Neural cell (in vitro differentiated cells): ENCODE results near the gene CPT2. TPM values are rescaled to one million over a fixed set of nuclear protein-coding genes. Genes with fewer than 3 reads are reported as not detected.

Source experiments
- H2AFZ ChIP-seq: fragments of 200-600, 300-800 bp; sonication (generic), shearing (Covaris generic); 2 replicates; pipeline ENCODE4 v1.6.0; 2014; ENCODE audit warnings: low read depth, mild to moderate bottlenecking, antibody characterized with exemption, low read length, moderate library complexity
- H3F3A ChIP-seq: fragments of 200-600 bp; shearing (Covaris generic); 2 replicates; pipeline ENCODE4 v1.6.1; 2016; ENCODE audit warnings: mild to moderate bottlenecking, moderate library complexity, mixed read lengths, antibody characterized with exemption, low read length; ENCODE audit not compliant: insufficient read depth, poor library complexity, severe bottlenecking
- H3K27ac ChIP-seq: fragments of 200-600, 300-800 bp; sonication (generic), shearing (Covaris generic); 2 replicates; pipeline ENCODE4 v1.5.1; 2014; ENCODE audit warnings: mild to moderate bottlenecking, low read length, moderate library complexity
- H3K27me3 ChIP-seq: fragments of 300-800, 200-600 bp; sonication (generic), shearing (Covaris generic); 2 replicates; pipeline ENCODE4 v1.6.0; 2014; ENCODE audit warnings: mild to moderate bottlenecking, low read depth, low read length, moderate library complexity; ENCODE audit not compliant: insufficient read depth
- H3K36me3 ChIP-seq: fragments of 300-800, 200-600 bp; sonication (generic), shearing (Covaris generic); 2 replicates; pipeline ENCODE4 v1.5.1; 2014; ENCODE audit warnings: mild to moderate bottlenecking, antibody characterized with exemption, low read length, moderate library complexity; ENCODE audit not compliant: insufficient read depth
- H3K4me2 ChIP-seq: fragments of 300-800, 200-600 bp; sonication (generic), shearing (Covaris generic); 2 replicates; pipeline ENCODE4 v1.6.0; 2014; ENCODE audit warnings: mild to moderate bottlenecking, low read length
- H3K4me3 ChIP-seq: fragments of 300-800, 200-600 bp; sonication (generic), shearing (Covaris generic); 2 replicates; pipeline ENCODE4 v1.5.1; 2014; ENCODE audit warnings: mild to moderate bottlenecking, low read length, moderate library complexity
- H3K79me2 ChIP-seq: fragments of 200-600 bp; shearing (Covaris generic); replicated peaks from 2 replicates; pipeline ENCODE4 v1.6.0; 2014; ENCODE audit warnings: mild to moderate bottlenecking, low read length, moderate library complexity; ENCODE audit not compliant: insufficient read depth
- H3K9ac ChIP-seq: fragments of 300-800, 200-600 bp; sonication (generic), shearing (Covaris generic); 2 replicates; pipeline ENCODE4 v1.6.1; 2016; ENCODE audit warnings: mild to moderate bottlenecking, low read length, mixed read lengths
- H3K9me2 ChIP-seq: fragments of 200-600 bp; shearing (Covaris generic); 2 replicates; pipeline ENCODE4 v1.6.1; 2016; ENCODE audit warnings: mild to moderate bottlenecking, low read length, mixed read lengths; ENCODE audit not compliant: insufficient read depth
- H3K9me3 ChIP-seq: fragments of 200-600, 300-800 bp; sonication (generic), shearing (Covaris generic); 2 replicates; pipeline ENCODE4 v1.6.1; 2016; ENCODE audit warnings: mild to moderate bottlenecking, mixed run types, low read length, moderate library complexity, mixed read lengths
- H4K20me1 ChIP-seq: fragments of 200-600 bp; shearing (Covaris generic); 2 replicates; pipeline ENCODE4 v1.6.1; 2016; ENCODE audit warnings: mild to moderate bottlenecking, mixed run types; ENCODE audit not compliant: insufficient read depth
- CTCF ChIP-seq: fragments of 450-650 bp; IDR thresholded peaks from 2 replicates; pipeline ENCODE4 v1.5.1; 2014; ENCODE audit warnings: antibody characterized with exemption, mild to moderate bottlenecking, moderate library complexity; ENCODE audit not compliant: poor library complexity, severe bottlenecking
- EP300 ChIP-seq: fragments of 450-650 bp; conservative IDR thresholded peaks from 2 replicates; pipeline ENCODE4 v1.6.1; 2014; ENCODE audit warnings: antibody characterized with exemption, mild to moderate bottlenecking, moderate library complexity; ENCODE audit not compliant: poor library complexity, severe bottlenecking
- EZH2 ChIP-seq: fragments of 200-600, 300-800 bp; shearing (Covaris generic), sonication (generic); IDR thresholded peaks from 2 replicates; pipeline ENCODE4 v1.6.1; 2014; ENCODE audit warnings: antibody characterized with exemption, low read length, borderline replicate concordance, mild to moderate bottlenecking; ENCODE audit not compliant: insufficient read depth, poor library complexity, severe bottlenecking
- MXI1 ChIP-seq: fragments of 450-650 bp; conservative IDR thresholded peaks from 2 replicates; pipeline ENCODE4 v1.6.1; 2014; ENCODE audit warnings: antibody characterized with exemption, mild to moderate bottlenecking; ENCODE audit not compliant: poor library complexity, severe bottlenecking
- POLR2AphosphoS5 ChIP-seq: IDR thresholded peaks from 2 replicates; pipeline ENCODE4 v1.6.1; 2012
- RAD21 ChIP-seq: fragments of 450-650 bp; conservative IDR thresholded peaks from 2 replicates; pipeline ENCODE4 v1.6.1; 2014; ENCODE audit warnings: antibody characterized with exemption, mild to moderate bottlenecking, moderate library complexity
- REST ChIP-seq: IDR thresholded peaks from 2 replicates; pipeline ENCODE4 v1.6.1; 2012; ENCODE audit warnings: borderline replicate concordance
- SMC3 ChIP-seq: fragments of 450-650 bp; conservative IDR thresholded peaks from 2 replicates; pipeline ENCODE4 v1.6.1; 2014; ENCODE audit warnings: antibody characterized with exemption, mild to moderate bottlenecking, moderate library complexity; ENCODE audit not compliant: poor library complexity
- TAF1 ChIP-seq: IDR thresholded peaks from 2 replicates; pipeline ENCODE4 v1.6.1; 2012; ENCODE audit warnings: low read depth
- polyA plus RNA-seq: library from polyadenylated mRNA; depleted of rRNA; stranded (reverse); fragments of >200 nt; gene quantifications from 2 replicates; pipeline ENCODE4 v1.2.3, GENCODE V29; 2014

Gene CPT2
- polyA plus RNA-seq, 1 donor from 2014 or later, result 5.3 TPM

- H3K27ac ChIP-seq, result no peak overlapping the region
- H3K9ac ChIP-seq, result no peak overlapping the region
- H3F3A ChIP-seq, result no peaks in the 10 kb centered on the region
- H4K20me1 ChIP-seq, result no peaks in the 10 kb centered on the region
- no peaks in the 10 kb centered on the region for H3K36me3 ChIP-seq
- peaks cover 13% of the 10 kb centered on the region for H3K79me2 ChIP-seq
- H3K27me3 ChIP-seq, result no peaks in the 10 kb centered on the region
- TF ChIP-seq RAD21 (no peak), POLR2AphosphoS5 (no peak), REST (no peak), TAF1 (no peak), MXI1 (no peak), EZH2 (no peak), SMC3 (no peak), EP300 (no peak), CTCF (no peak)
- no peak overlapping the region for H3K4me3 ChIP-seq
- H3K9me2 ChIP-seq, result no peaks in the 10 kb centered on the region
- H2AFZ ChIP-seq, result no peak overlapping the region
- no peaks in the 10 kb centered on the region for H3K9me3 ChIP-seq
- no peak overlapping the region for H3K4me2 ChIP-seq
Observed at GRCh38 chr1:53241828-53242227, 45.2 kb downstream of the CPT2 start.

- Histone ChIP-seq H3F3A (no peaks in the 10 kb centered on the region), H3K9me3 (no peaks in the 10 kb centered on the region), H3K79me2 (peaks cover 9% of the 10 kb centered on the region), H3K4me2 (no peak overlapping the region), H2AFZ (no peak overlapping the region), H3K27me3 (no peaks in the 10 kb centered on the region), H3K9ac (no peak overlapping the region), H4K20me1 (no peaks in the 10 kb centered on the region), H3K36me3 (no peaks in the 10 kb centered on the region), H3K27ac (no peak overlapping the region), H3K9me2 (no peaks in the 10 kb centered on the region), H3K4me3 (no peak overlapping the region)
- TF ChIP-seq POLR2AphosphoS5 (no peak), CTCF (no peak), SMC3 (no peak), EP300 (no peak), RAD21 (no peak), MXI1 (no peak), REST (no peak), EZH2 (no peak), TAF1 (no peak)
Observed at GRCh38 chr1:53242381-53242780, 45.8 kb downstream of the CPT2 start.
